ENCODE measurements around the gene KRT6B. TPM values are rescaled to one million over a fixed set of nuclear protein-coding genes. Genes with fewer than 3 reads are reported as not detected.
A peak's percentile ranks its signal among the peaks of the same experiment; 100 is the strongest.

The KRT6B gene
- total RNA-seq, 1 experiment from 2014 or later: not detected

GRCh38 chr12:52405922-52406385 is 46.0 kb downstream of the KRT6B start, which contains the start of gene KRT82 (continued):
- TF ChIP-seq CTCF (IDR thresholded peaks at IDR 0.05 in 2 of 3, conservative IDR thresholded peaks at IDR 0.05 in 1 of 3; ENCODE audit: borderline replicate concordance in 1 of 3, insufficient read depth in 1 of 3, low read depth in 2 of 3, low read length in 2 of 3) (no peak), ZNF274 (IDR thresholded peaks at IDR 0.05; ENCODE audit: low read depth, low read length) (no peak), POLR2A (IDR thresholded peaks at IDR 0.05; ENCODE audit: borderline replicate concordance, extremely low read depth, insufficient read depth, insufficient read length) (no peak), SP1 (IDR thresholded peaks at IDR 0.05; ENCODE audit: low read depth) (no peak), POLR2AphosphoS5 (IDR thresholded peaks at IDR 0.05; ENCODE audit: low read depth, low read length) (no peak), JUND (IDR thresholded peaks at IDR 0.05) (no peak), MAX (IDR thresholded peaks at IDR 0.05) (no peak), EGR1 (IDR thresholded peaks at IDR 0.05; ENCODE audit: low read depth) (no peak)

GRCh38 chr12:52404951-52405350 is 47.0 kb downstream of the KRT6B start:
- Histone ChIP-seq H3K9ac (ENCODE audit: low read length) (no peak overlapping the region), H2AFZ (ENCODE audit: low read depth, low read length, poor library complexity, severe bottlenecking) (no peak overlapping the region), H3K27ac (ENCODE audit: low read depth, low read length) (no peak overlapping the region), H3K9me2 (ENCODE audit: insufficient read depth) (no peaks in the 10 kb centered on the region), H3K4me2 (ENCODE audit: low read length) (no peak overlapping the region), H3K79me2 (ENCODE audit: insufficient read depth, low read length) (no peaks in the 10 kb centered on the region), H3K27me3 (ENCODE audit: insufficient read depth, low read length) (no peaks in the 10 kb centered on the region), H3K4me3 (replicated peaks in 1 of 2; ENCODE audit: low read depth in 1 of 2, low read length in 2 of 2) (no peak overlapping the region), H3K9me3 (ENCODE audit: control insufficient read depth in 1 of 2, insufficient read depth in 1 of 2, low read depth in 1 of 2, low read length in 2 of 2) (no peaks in the 10 kb centered on the region), H3K36me3 (ENCODE audit: control insufficient read depth in 1 of 2, insufficient read depth in 2 of 2, low read length in 2 of 2) (no peaks in the 10 kb centered on the region), H3K4me1 (ENCODE audit: control insufficient read depth in 1 of 2, insufficient read depth in 2 of 2, low read length in 2 of 2) (no peaks in the 10 kb centered on the region), H4K20me1 (ENCODE audit: insufficient read depth) (no peaks in the 10 kb centered on the region)
- no peak for DNase-seq (ENCODE audit: low read depth, low spot score)
- peak; percentile 76 for ATAC-seq
- ChIA-PET POLR2A (no interaction called here), CTCF (interaction anchor here (1.9 kb wide), 1 partner anchor 9 kb away, joined by 5 read pairs; no protein-coding TSS in a partner anchor), RAD21 (ENCODE audit: low non-redundant PET in 1 of 2, low total read pairs in 2 of 2, uncharacterized antibody in 2 of 2, unreplicated experiment in 2 of 2) (no interaction called here)
- intact Hi-C loops (cut with micrococcal nuclease): no loop called here
- no TSS peak for BruUV-seq (replicated peaks)
- TF ChIP-seq ELF1 (IDR thresholded peaks at IDR 0.05; ENCODE audit: borderline replicate concordance, low read depth) (no peak), POLR2AphosphoS5 (IDR thresholded peaks at IDR 0.05; ENCODE audit: low read depth, low read length) (no peak), ATF3 (IDR thresholded peaks at IDR 0.05) (no peak), SIN3A (IDR thresholded peaks at IDR 0.05; ENCODE audit: low read depth) (no peak), EZH2 (IDR thresholded peaks at IDR 0.05) (no peak), CTCF (IDR thresholded peaks at IDR 0.05 in 2 of 3, conservative IDR thresholded peaks at IDR 0.05 in 1 of 3; ENCODE audit: borderline replicate concordance in 1 of 3, insufficient read depth in 1 of 3, low read depth in 2 of 3, low read length in 2 of 3) (peak; percentile 26 to 70 (median 43); a peak in 3 of 6 replicates), SP1 (IDR thresholded peaks at IDR 0.05; ENCODE audit: low read depth) (no peak), ZBTB33 (IDR thresholded peaks at IDR 0.05; ENCODE audit: extremely low read depth, insufficient replicate concordance, low read length) (no peak), JUND (IDR thresholded peaks at IDR 0.05) (no peak), EZH2phosphoT487 (IDR thresholded peaks at IDR 0.05; ENCODE audit: borderline replicate concordance) (no peak), RAD21 (IDR thresholded peaks at IDR 0.05; ENCODE audit: low read depth) (peak; percentile 30; the same call in 1 of the 2 replicates), CBX3 (IDR thresholded peaks at IDR 0.05; ENCODE audit: low read depth) (no peak), YY1 (IDR thresholded peaks at IDR 0.05; ENCODE audit: extremely low read depth, insufficient replicate concordance, low read depth, low read length) (no peak), ZFX (IDR thresholded peaks at IDR 0.05) (no peak), FOSL1 (IDR thresholded peaks at IDR 0.05; ENCODE audit: low read depth) (no peak), MAX (IDR thresholded peaks at IDR 0.05) (no peak)
